Measurements from ENCODE around the gene ELAVL1. TPM values are rescaled to one million over a fixed set of nuclear protein-coding genes. Genes with fewer than 3 reads are reported as not detected.

Gene ELAVL1
- total and polyA plus RNA-seq, 10 donors = 13.5 to 66.7 (median 29.9) TPM

- intact Hi-C loops (cut with DNase I; ENCODE audit: low total_unique reads) = loop anchor here (10.0 kb wide), 1 partner anchor 59 kb away; the partner anchor contains the start of gene TIMM44
- no peaks in the 10 kb centered on the region for H3K27me3 ChIP-seq (replicated peaks in 1 of 7)
- WGBS, 5 donors = 56 to 72% (median 61%) methylated on average over 6 of the region's 6 CpGs
- H3K9me3 ChIP-seq = no peaks in the 10 kb centered on the region
- H3K4me1 ChIP-seq = peaks cover 38 to 72% (median 58%) of the 10 kb centered on the region in 6 donors
- H3K36me3 ChIP-seq = peaks cover 0 to 14% (median 2%) of the 10 kb centered on the region in 6 donors
- peak overlapping the region in 6 of 8 donors; percentile 62 to 93 (median 76) for H3K4me3 ChIP-seq
- H3K27ac ChIP-seq = peak overlapping the region in 4 of 8 donors; percentile 85 to 92 (median 89)
- TF ChIP-seq POLR2AphosphoS5 (IDR thresholded peaks at IDR 0.05) (no peak), CTCF (IDR thresholded peaks at IDR 0.05 in 8 of 11, conservative IDR thresholded peaks at IDR 0.05 in 3 of 11) (no peak), POLR2A (IDR thresholded peaks at IDR 0.05) (no peak)
- DNase-seq = no peak
These were observed 1.4 kb downstream of the ELAVL1 start for GRCh38 chr19:8004001-8004400.

GRCh38 chr19:8001995-8002849 is 3.2 kb downstream of the ELAVL1 start:
- 8 to 10% (median 10%) methylated on average over 15 to 27 of the region's 27 CpGs for WGBS, 5 donors
- Histone ChIP-seq H3K4me3 (peak overlapping the region; percentile 20 to 59 (median 30)), H3K36me3 (peaks cover 0 to 21% (median 2%) of the 10 kb centered on the region in 6 donors), H3K27me3 (replicated peaks in 1 of 7) (no peaks in the 10 kb centered on the region), H3K9me3 (no peaks in the 10 kb centered on the region), H3K4me1 (peaks cover 40 to 89% (median 74%) of the 10 kb centered on the region in 6 donors), H3K27ac (peak overlapping the region; percentile 61 to 84 (median 74))
- TF ChIP-seq POLR2AphosphoS5 (IDR thresholded peaks at IDR 0.05) = peak; percentile 63 to 86 (median 75)
- no peak for TF ChIP-seq POLR2A (IDR thresholded peaks at IDR 0.05)
- TF ChIP-seq CTCF (IDR thresholded peaks at IDR 0.05 in 8 of 11, conservative IDR thresholded peaks at IDR 0.05 in 3 of 11) = peak; percentile 89 to 99 (median 97)
- peak; percentile 97 for DNase-seq
- intact Hi-C loops (cut with DNase I; ENCODE audit: low total_unique reads) = loop anchor here (10.0 kb wide), 1 partner anchor 57 kb away; the partner anchor contains the start of gene TIMM44

- H3K27ac ChIP-seq = peak overlapping the region; percentile 61 to 84 (median 74)
- peaks cover 0 to 21% (median 2%) of the 10 kb centered on the region in 6 donors for H3K36me3 ChIP-seq
- peak overlapping the region in 3 of 8 donors; percentile 33 to 59 (median 38) for H3K4me3 ChIP-seq
- H3K4me1 ChIP-seq = peaks cover 40 to 93% (median 76%) of the 10 kb centered on the region in 6 donors
- DNase-seq = no peak
- H3K27me3 ChIP-seq (replicated peaks in 1 of 7) = no peaks in the 10 kb centered on the region
- TF ChIP-seq POLR2AphosphoS5 (IDR thresholded peaks at IDR 0.05) (no peak), POLR2A (IDR thresholded peaks at IDR 0.05) (no peak), CTCF (IDR thresholded peaks at IDR 0.05 in 8 of 11, conservative IDR thresholded peaks at IDR 0.05 in 3 of 11) (no peak)
- intact Hi-C loops (cut with DNase I; ENCODE audit: low total_unique reads) = loop anchor here (10.0 kb wide), 1 partner anchor 57 kb away; the partner anchor contains the start of gene TIMM44
- 69 to 91% (median 77%) methylated on average over 5 of the region's 5 CpGs for WGBS, 5 donors
- no peaks in the 10 kb centered on the region for H3K9me3 ChIP-seq
These were observed 3.8 kb downstream of the ELAVL1 start for GRCh38 chr19:8001651-8001994.
